Activated CD8-positive, alpha-beta memory T cell treated with anti-CD3 and anti-CD28 coated beads, Interleukin-2, amount 10 ng/mL, durations not matched to agents 7 days and 5 days (primary cell): ENCODE data around the gene EEF2K. TPM values are rescaled to one million over a fixed set of nuclear protein-coding genes. Genes with fewer than 3 reads are reported as not detected.
A peak's percentile ranks its signal among the peaks of the same experiment; 100 is the strongest.
"Not testable (repeated sequence)": the region's sequence is repeated elsewhere in the genome, so short reads cannot be mapped to it uniquely, and the experiment has no call there.

Source experiments
- ATAC-seq: fragments of 150-1000 bp; cut with Tn5 transposase; one replicate; pipeline ENCODE4 v1.10.0; 2021; ENCODE audit warnings: moderate library complexity
- CTCF ChIA-PET: fragments of 350-600 bp; sonication (Branson Sonifier 250); formaldehyde crosslinking; loops from one replicate; lab custom pipeline; 2021; ENCODE audit warnings: antibody characterized with exemption; lab: Charles Lee
- DNase-seq: peaks from one replicate; pipeline ENCODE4 v3.0.0-alpha.2; 2020
- H3K27ac Mint-ChIP-seq: one replicate; pipeline ENCODE4 v1.8.0; 2021; ENCODE audit warnings: mild to moderate bottlenecking, mixed read lengths
- H3K27me3 Mint-ChIP-seq: one replicate; pipeline ENCODE4 v1.8.0; 2021; ENCODE audit warnings: mixed read lengths
- H3K36me3 Mint-ChIP-seq: one replicate; pipeline ENCODE4 v1.8.0; 2021; ENCODE audit warnings: mild to moderate bottlenecking, mixed read lengths
- H3K4me1 Mint-ChIP-seq: one replicate; pipeline ENCODE4 v1.8.0; 2021; ENCODE audit warnings: mixed read lengths
- H3K4me3 Mint-ChIP-seq: one replicate; pipeline ENCODE4 v1.8.0; 2021; ENCODE audit warnings: mild to moderate bottlenecking, moderate library complexity, mixed read lengths
- H3K9me3 Mint-ChIP-seq: one replicate; pipeline ENCODE4 v1.8.0; 2022; ENCODE audit warnings: low read depth, mixed read lengths
- total RNA-seq, 2 experiments: library from RNA; stranded (reverse); gene quantifications; one replicate each; pipeline ENCODE4 v1.2.3, GENCODE V29; 2021

The EEF2K gene
- total RNA-seq, 2 experiments from 2014 or later, result 34.8 to 36.7 TPM

GRCh38 chr16:22299036-22299435 is 93.0 kb downstream of the EEF2K start:
- CTCF ChIA-PET, result interaction anchor here (0.6 to 8.5 kb wide), 7 partner anchors 9 to 745 kb away, joined by 4 to 204 read pairs (median 6); partner anchors contain the start of gene EEF2K
- Mint-ChIP-seq H3K4me1 (peaks cover 31% of the 10 kb centered on the region), H3K36me3 (peaks cover 9% of the 10 kb centered on the region), H3K27ac (peak overlapping the region; percentile 96), H3K27me3 (no peaks in the 10 kb centered on the region), H3K9me3 (no peaks in the 10 kb centered on the region), H3K4me3 (peak overlapping the region; percentile 95)
- ATAC-seq, result no peak
- no peak for DNase-seq

- H3K9me3 Mint-ChIP-seq, result no peaks in the 10 kb centered on the region
- ATAC-seq, result no peak
- CTCF ChIA-PET, result interaction anchor here (0.6 to 8.5 kb wide), 19 partner anchors 9 to 1000 kb away, joined by 3 to 204 read pairs (median 4); partner anchors contain the start of gene EEF2K
- H3K36me3 Mint-ChIP-seq, result peaks cover 12% of the 10 kb centered on the region
- peak overlapping the region; percentile 37 for H3K27ac Mint-ChIP-seq
- no peak overlapping the region for H3K4me3 Mint-ChIP-seq
- no peaks in the 10 kb centered on the region for H3K27me3 Mint-ChIP-seq
- H3K4me1 Mint-ChIP-seq, result peaks cover 29% of the 10 kb centered on the region
- DNase-seq, result peak; percentile 70
These were observed 94.5 kb downstream of the EEF2K start for GRCh38 chr16:22300427-22301071.

- CTCF ChIA-PET, result interaction anchor here (7.0 to 8.5 kb wide), 2 partner anchors 94 to 107 kb away, joined by 113 to 204 read pairs; partner anchors contain the start of gene EEF2K
- not testable (repeated sequence) for H3K4me3 Mint-ChIP-seq
- H3K36me3 Mint-ChIP-seq, result peaks cover 12% of the 10 kb centered on the region
These were observed 95.3 kb downstream of the EEF2K start for GRCh38 chr16:22301423-22301822.

GRCh38 chr16:22302776-22303363 is 96.8 kb downstream of the EEF2K start:
- H3K36me3 Mint-ChIP-seq, result peaks cover 12% of the 10 kb centered on the region
- H3K4me1 Mint-ChIP-seq, result peaks cover 27% of the 10 kb centered on the region
- DNase-seq, result no peak
- no peaks in the 10 kb centered on the region for H3K27me3 Mint-ChIP-seq
- no peak overlapping the region for H3K4me3 Mint-ChIP-seq
- no peak overlapping the region for H3K27ac Mint-ChIP-seq
- H3K9me3 Mint-ChIP-seq, result no peaks in the 10 kb centered on the region
- CTCF ChIA-PET, result interaction anchor here (2.1 kb wide), 1 partner anchor 94 kb away, joined by 6 read pairs; no protein-coding TSS in a partner anchor
- no peak for ATAC-seq

More at GRCh38 chr16:22301423-22301822, 95.3 kb downstream of the EEF2K start:
- peaks cover 28% of the 10 kb centered on the region for H3K4me1 Mint-ChIP-seq
- DNase-seq, ATAC-seq, H3K27me3 Mint-ChIP-seq, H3K9me3 Mint-ChIP-seq, H3K27ac Mint-ChIP-seq: not testable (repeated sequence)

GRCh38 chr16:22304411-22304810 is 98.3 kb downstream of the EEF2K start:
- Mint-ChIP-seq H3K4me1 (peaks cover 17% of the 10 kb centered on the region), H3K27me3 (no peaks in the 10 kb centered on the region), H3K27ac (no peak overlapping the region), H3K4me3 (no peak overlapping the region), H3K9me3 (no peaks in the 10 kb centered on the region), H3K36me3 (peaks cover 8% of the 10 kb centered on the region)
- ATAC-seq, result no peak
- DNase-seq, result no peak
- CTCF ChIA-PET, result interaction anchor here (2.1 to 2.3 kb wide), 2 partner anchors 15 to 96 kb away, joined by 6 read pairs; no protein-coding TSS in a partner anchor

GRCh38 chr16:22306788-22307187 is 100.7 kb downstream of the EEF2K start:
- peaks cover 7% of the 10 kb centered on the region for H3K36me3 Mint-ChIP-seq
- no peak overlapping the region for H3K27ac Mint-ChIP-seq
- no peak overlapping the region for H3K4me3 Mint-ChIP-seq
- no peak for ATAC-seq
- CTCF ChIA-PET, result interaction anchor here (1.3 to 2.3 kb wide), 2 partner anchors 13 to 14 kb away, joined by 3 to 6 read pairs; no protein-coding TSS in a partner anchor
- peaks cover 6% of the 10 kb centered on the region for H3K4me1 Mint-ChIP-seq
- no peak for DNase-seq
- H3K9me3 Mint-ChIP-seq, result no peaks in the 10 kb centered on the region
- H3K27me3 Mint-ChIP-seq, result no peaks in the 10 kb centered on the region

- CTCF ChIA-PET, result interaction anchor here (0.9 to 1.7 kb wide), 2 partner anchors 10 to 120 kb away, joined by 3 to 5 read pairs; no protein-coding TSS in a partner anchor
- Mint-ChIP-seq H3K27me3 (no peaks in the 10 kb centered on the region), H3K36me3 (peaks cover 10% of the 10 kb centered on the region), H3K27ac (no peak overlapping the region), H3K4me3 (no peak overlapping the region), H3K9me3 (no peaks in the 10 kb centered on the region), H3K4me1 (peaks cover 3% of the 10 kb centered on the region)
- DNase-seq (no peak), ATAC-seq (peak; percentile 17)
These were observed 101.8 kb downstream of the EEF2K start for GRCh38 chr16:22307838-22308237.

- Mint-ChIP-seq H3K27me3 (no peaks in the 10 kb centered on the region), H3K9me3 (no peaks in the 10 kb centered on the region), H3K27ac (no peak overlapping the region), H3K4me1 (peaks cover 3% of the 10 kb centered on the region), H3K36me3 (peaks cover 10% of the 10 kb centered on the region), H3K4me3 (no peak overlapping the region)
- ATAC-seq (no peak), DNase-seq (no peak)
- CTCF ChIA-PET, result interaction anchor here (1.7 kb wide), 1 partner anchor 11 kb away, joined by 5 read pairs; no protein-coding TSS in a partner anchor
These were observed 102.9 kb downstream of the EEF2K start for GRCh38 chr16:22308824-22309520.

GRCh38 chr16:22311520-22311919 is 105.4 kb downstream of the EEF2K start:
- Mint-ChIP-seq H3K4me1 (no peaks in the 10 kb centered on the region), H3K36me3 (peaks cover 11% of the 10 kb centered on the region), H3K27me3 (no peaks in the 10 kb centered on the region), H3K4me3 (no peak overlapping the region), H3K9me3 (no peaks in the 10 kb centered on the region), H3K27ac (no peak overlapping the region)
- CTCF ChIA-PET, result interaction anchor here (1.3 to 1.7 kb wide), 2 partner anchors 11 to 14 kb away, joined by 4 to 5 read pairs; partner anchors contain the start of gene POLR3E
- no peak for DNase-seq
- ATAC-seq, result no peak

- no peak for DNase-seq
- no peak for ATAC-seq
- CTCF ChIA-PET, result interaction anchor here (0.8 to 1.0 kb wide), 2 partner anchors 8 to 117 kb away, joined by 3 read pairs; no protein-coding TSS in a partner anchor
These were observed 107.1 kb downstream of the EEF2K start for GRCh38 chr16:22312897-22313781.

GRCh38 chr16:22313876-22314470 is 107.9 kb downstream of the EEF2K start:
- no peak for ATAC-seq
- H3K4me3 Mint-ChIP-seq, result no peak overlapping the region
- CTCF ChIA-PET, result no interaction called here
- H3K36me3 Mint-ChIP-seq, result peaks cover 15% of the 10 kb centered on the region
- H3K27me3 Mint-ChIP-seq, result no peaks in the 10 kb centered on the region
- no peak for DNase-seq
- H3K27ac Mint-ChIP-seq, result no peak overlapping the region
- H3K4me1 Mint-ChIP-seq, result no peaks in the 10 kb centered on the region
- H3K9me3 Mint-ChIP-seq, result no peaks in the 10 kb centered on the region

More at GRCh38 chr16:22312897-22313781, 107.1 kb downstream of the EEF2K start:
- no peaks in the 10 kb centered on the region for H3K9me3 Mint-ChIP-seq
- H3K4me3 Mint-ChIP-seq, result no peak overlapping the region
- H3K27ac Mint-ChIP-seq, result no peak overlapping the region
- H3K36me3 Mint-ChIP-seq, result peaks cover 13% of the 10 kb centered on the region
- no peaks in the 10 kb centered on the region for H3K4me1 Mint-ChIP-seq
- no peaks in the 10 kb centered on the region for H3K27me3 Mint-ChIP-seq
